GM23248 (cell line): Measurements from ENCODE around the gene TDP2.

Experiments
- EZH2 ChIP-seq: fragments of 200-600 bp; sonication (generic); IDR thresholded peaks from 2 replicates; pipeline ENCODE4 v1.6.1; 2018; ENCODE audit warnings: antibody characterized with exemption, mild to moderate bottlenecking; ENCODE audit not compliant: insufficient read depth, poor library complexity, severe bottlenecking
- EZH2phosphoT487 ChIP-seq: fragments of 200-600 bp; sonication (generic); IDR thresholded peaks from 2 replicates; pipeline ENCODE4 v1.6.1; 2018; ENCODE audit warnings: antibody characterized with exemption, moderate library complexity, mild to moderate bottlenecking, low read depth; ENCODE audit not compliant: insufficient read depth

- TF ChIP-seq EZH2 (no peak), EZH2phosphoT487 (no peak)
Measured at GRCh38 chr6:24600903-24601302, 65.8 kb downstream of the TDP2 start.
